Measurements from ENCODE around the gene RAB3GAP2.
"Not testable (repeated sequence)": the region's sequence is repeated elsewhere in the genome, so short reads cannot be mapped to it uniquely, and the experiment has no call there.

The RAB3GAP2 gene

GRCh38 chr1:220251272-220251671 lies 21.0 kb downstream of the RAB3GAP2 start:
- DNase-seq (ENCODE audit: low read depth), result no peak
- TF ChIP-seq CTCF (IDR thresholded peaks at IDR 0.05; ENCODE audit: low read length, missing control alignments), result no peak
- H3K4me3 ChIP-seq (replicated peaks; ENCODE audit: low read depth, low read length), result no peak overlapping the region

- no peak overlapping the region for H3K4me3 ChIP-seq (replicated peaks; ENCODE audit: low read depth, low read length)
- no peak for TF ChIP-seq CTCF (IDR thresholded peaks at IDR 0.05; ENCODE audit: low read length, missing control alignments)
- no peak for DNase-seq (ENCODE audit: low read depth)
These were observed 21.6 kb downstream of the RAB3GAP2 start for GRCh38 chr1:220250681-220251080.

GRCh38 chr1:220249522-220249921 lies 22.7 kb downstream of the RAB3GAP2 start:
- no peak for DNase-seq (ENCODE audit: low read depth)
- no peak for TF ChIP-seq CTCF (IDR thresholded peaks at IDR 0.05; ENCODE audit: low read length, missing control alignments)
- H3K4me3 ChIP-seq (replicated peaks; ENCODE audit: low read depth, low read length), result no peak overlapping the region

GRCh38 chr1:220248715-220249265 lies 23.5 kb downstream of the RAB3GAP2 start:
- not testable (repeated sequence) for DNase-seq (ENCODE audit: low read depth)

GRCh38 chr1:220245900-220246299 lies 26.4 kb downstream of the RAB3GAP2 start:
- H3K4me3 ChIP-seq (replicated peaks; ENCODE audit: low read depth, low read length); DNase-seq (ENCODE audit: low read depth): not testable (repeated sequence)

More at GRCh38 chr1:220248715-220249265, 23.5 kb downstream of the RAB3GAP2 start:
- H3K4me3 ChIP-seq (replicated peaks; ENCODE audit: low read depth, low read length), result not testable (repeated sequence)

- no peak for DNase-seq (ENCODE audit: low read depth)
- no peak for TF ChIP-seq CTCF (IDR thresholded peaks at IDR 0.05; ENCODE audit: low read length, missing control alignments)
- no peak overlapping the region for H3K4me3 ChIP-seq (replicated peaks; ENCODE audit: low read depth, low read length)
These were observed 28.3 kb downstream of the RAB3GAP2 start for GRCh38 chr1:220243947-220244346.

GRCh38 chr1:220241072-220241663 lies 31.1 kb downstream of the RAB3GAP2 start:
- H3K4me3 ChIP-seq (replicated peaks; ENCODE audit: low read depth, low read length), result no peak overlapping the region
- DNase-seq (ENCODE audit: low read depth), result no peak
- TF ChIP-seq CTCF (IDR thresholded peaks at IDR 0.05; ENCODE audit: low read length, missing control alignments), result no peak

GRCh38 chr1:220239966-220240365 lies 32.3 kb downstream of the RAB3GAP2 start:
- DNase-seq (ENCODE audit: low read depth), result no peak
- H3K4me3 ChIP-seq (replicated peaks; ENCODE audit: low read depth, low read length), result no peak overlapping the region
- TF ChIP-seq CTCF (IDR thresholded peaks at IDR 0.05; ENCODE audit: low read length, missing control alignments), result no peak

All from fibroblast of pulmonary artery (primary cell).